ENCODE measurements around the gene TMEM60. TPM values are rescaled to one million over a fixed set of nuclear protein-coding genes. Genes with fewer than 3 reads are reported as not detected.

The TMEM60 gene, protein sequence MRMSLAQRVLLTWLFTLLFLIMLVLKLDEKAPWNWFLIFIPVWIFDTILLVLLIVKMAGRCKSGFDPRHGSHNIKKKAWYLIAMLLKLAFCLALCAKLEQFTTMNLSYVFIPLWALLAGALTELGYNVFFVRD
- total RNA-seq (2021; fragmentation: NEBNext Ultra II Directional; extraction: Animal tissue kit (Norgen Biotek cat#: 25700)): 10 to 100 TPM; 20.7 to 25.6 (median 23.7) TPM
- long read RNA-seq, transcript TMEM60-201 (2 exons, 1,023 nt): major isoform, 23 of 24 reads
- long read RNA-seq, partial matches to known transcripts: 1 of 24 reads
- long read RNA-seq, other reads (novel, unspliced or antisense): 0 of 24 reads

DNA sequence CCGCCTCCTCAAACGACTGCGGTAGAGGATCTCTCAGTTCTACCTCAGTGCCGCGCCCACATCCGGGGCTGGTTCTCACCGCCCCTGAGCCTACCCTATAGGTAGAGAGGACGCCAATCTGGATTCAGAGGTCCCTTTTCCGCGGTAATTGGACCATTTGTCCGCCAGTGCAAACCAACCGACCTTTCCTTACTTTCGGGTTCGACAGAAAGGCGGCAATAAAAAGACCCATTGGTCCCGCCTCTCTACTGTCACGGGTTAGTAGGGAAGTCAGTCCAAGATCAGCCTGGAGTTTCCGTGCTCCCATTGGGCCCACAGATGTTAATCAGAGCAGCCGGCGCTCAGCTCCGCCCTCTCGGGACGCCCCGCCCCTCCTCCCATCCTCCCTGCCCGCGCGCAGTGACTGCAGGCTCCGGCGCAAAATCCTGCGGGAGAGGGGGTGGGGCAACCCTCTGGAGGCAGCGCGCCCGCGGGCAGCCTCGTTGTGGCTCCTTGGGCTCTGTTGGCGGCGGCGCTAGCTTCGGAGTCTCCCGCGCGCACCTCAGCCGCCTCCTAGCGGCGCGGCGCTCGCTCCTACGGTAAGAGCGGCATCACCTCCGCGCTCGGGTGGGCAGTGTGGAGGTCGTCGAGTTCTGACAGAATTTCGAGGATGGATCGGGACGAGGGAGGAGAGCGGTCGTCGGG, at the start of gene TMEM60, which contains the start of gene PHTF2:
TMEM60 (minus strand) TSS at position 41 of the 684 bp plus-strand sequence. CDS start 4,061 bp downstream, outside the sequence.
PHTF2 (plus strand) TSS at position 380 of the 684 bp plus-strand sequence.
- DNase-seq: peak; percentile 100
- TF ChIP-seq, protein P1, sequence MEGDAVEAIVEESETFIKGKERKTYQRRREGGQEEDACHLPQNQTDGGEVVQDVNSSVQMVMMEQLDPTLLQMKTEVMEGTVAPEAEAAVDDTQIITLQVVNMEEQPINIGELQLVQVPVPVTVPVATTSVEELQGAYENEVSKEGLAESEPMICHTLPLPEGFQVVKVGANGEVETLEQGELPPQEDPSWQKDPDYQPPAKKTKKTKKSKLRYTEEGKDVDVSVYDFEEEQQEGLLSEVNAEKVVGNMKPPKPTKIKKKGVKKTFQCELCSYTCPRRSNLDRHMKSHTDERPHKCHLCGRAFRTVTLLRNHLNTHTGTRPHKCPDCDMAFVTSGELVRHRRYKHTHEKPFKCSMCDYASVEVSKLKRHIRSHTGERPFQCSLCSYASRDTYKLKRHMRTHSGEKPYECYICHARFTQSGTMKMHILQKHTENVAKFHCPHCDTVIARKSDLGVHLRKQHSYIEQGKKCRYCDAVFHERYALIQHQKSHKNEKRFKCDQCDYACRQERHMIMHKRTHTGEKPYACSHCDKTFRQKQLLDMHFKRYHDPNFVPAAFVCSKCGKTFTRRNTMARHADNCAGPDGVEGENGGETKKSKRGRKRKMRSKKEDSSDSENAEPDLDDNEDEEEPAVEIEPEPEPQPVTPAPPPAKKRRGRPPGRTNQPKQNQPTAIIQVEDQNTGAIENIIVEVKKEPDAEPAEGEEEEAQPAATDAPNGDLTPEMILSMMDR (IDR thresholded peaks at IDR 0.05): peak; percentile 74
- Mint-ChIP-seq H3K27ac (peak within 1 kb of the TSS; percentile 96), H3K27me3 (ENCODE audit: insufficient read depth) (peaks cover 2% of the 10 kb centered on the region; the same call in 1 of the 2 replicates), H3K36me3 (ENCODE audit: low read depth) (peaks cover 39% of the 10 kb centered on the region), H3K4me1 (ENCODE audit: low read depth) (peaks cover 60% of the 10 kb centered on the region), H3K4me3 (peak within 1 kb of the TSS; percentile 92), H3K9me3 (no peaks in the 10 kb centered on the region)

DNA sequence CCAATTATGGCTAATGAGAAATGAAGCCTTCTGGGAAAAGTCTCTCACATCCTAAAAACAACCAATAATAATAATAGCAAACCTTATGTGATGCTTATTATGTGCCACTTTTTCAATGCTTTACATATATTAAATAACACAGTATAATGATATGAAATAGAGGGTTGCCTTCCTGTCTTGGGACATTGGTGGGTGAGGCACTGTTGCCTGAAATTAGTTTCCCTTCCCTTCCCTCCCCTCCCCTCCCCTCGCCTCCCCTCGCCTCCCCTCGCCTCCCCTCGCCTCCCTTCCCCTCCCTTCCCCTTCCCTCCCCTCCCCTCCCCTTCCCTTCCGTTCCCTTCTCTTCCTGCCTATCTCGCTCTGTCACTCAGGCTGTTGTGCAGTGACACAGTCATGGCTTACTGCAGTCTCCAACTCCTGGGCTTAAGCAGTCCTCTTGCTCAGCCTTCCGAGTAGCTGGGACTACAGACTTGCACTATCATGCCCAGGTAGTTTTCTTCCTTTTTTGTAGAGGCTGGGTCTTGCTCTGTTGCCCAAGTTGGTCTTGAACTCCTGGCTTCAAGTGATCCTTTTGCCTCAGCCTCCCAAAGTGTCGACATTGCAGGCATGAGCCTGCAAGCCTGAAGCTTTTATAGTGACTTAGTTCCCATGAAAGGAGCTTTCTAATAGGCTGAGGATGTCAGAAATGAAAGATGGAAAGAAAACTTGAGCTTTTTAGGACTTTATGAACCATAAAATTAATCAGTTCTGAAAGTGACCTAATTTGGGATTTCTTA, 48.3 kb upstream of the TMEM60 start:
- TF ChIP-seq, protein P1 (IDR thresholded peaks at IDR 0.05): no peak
- DNase-seq: no peak
- Mint-ChIP-seq H3K4me1 (ENCODE audit: low read depth) (peaks cover 31% of the 10 kb centered on the region), H3K27ac (no peak overlapping the region), H3K4me3 (no peak overlapping the region), H3K27me3 (ENCODE audit: insufficient read depth) (no peaks in the 10 kb centered on the region), H3K9me3 (no peaks in the 10 kb centered on the region), H3K36me3 (ENCODE audit: low read depth) (peaks cover 25% of the 10 kb centered on the region)

- no peak overlapping the region for H3K27ac Mint-ChIP-seq
- TF ChIP-seq, protein P1 (IDR thresholded peaks at IDR 0.05): no peak
- H3K27me3 Mint-ChIP-seq (ENCODE audit: insufficient read depth): no peaks in the 10 kb centered on the region
- H3K4me3 Mint-ChIP-seq: no peak overlapping the region
- H3K36me3 Mint-ChIP-seq (ENCODE audit: low read depth): peaks cover 5% of the 10 kb centered on the region
- no peak for DNase-seq
- H3K9me3 Mint-ChIP-seq: no peaks in the 10 kb centered on the region
- H3K4me1 Mint-ChIP-seq (ENCODE audit: low read depth): peaks cover 28% of the 10 kb centered on the region
These were observed 45.0 kb upstream of the TMEM60 start for GRCh38 chr7:77843194-77843593.

DNA sequence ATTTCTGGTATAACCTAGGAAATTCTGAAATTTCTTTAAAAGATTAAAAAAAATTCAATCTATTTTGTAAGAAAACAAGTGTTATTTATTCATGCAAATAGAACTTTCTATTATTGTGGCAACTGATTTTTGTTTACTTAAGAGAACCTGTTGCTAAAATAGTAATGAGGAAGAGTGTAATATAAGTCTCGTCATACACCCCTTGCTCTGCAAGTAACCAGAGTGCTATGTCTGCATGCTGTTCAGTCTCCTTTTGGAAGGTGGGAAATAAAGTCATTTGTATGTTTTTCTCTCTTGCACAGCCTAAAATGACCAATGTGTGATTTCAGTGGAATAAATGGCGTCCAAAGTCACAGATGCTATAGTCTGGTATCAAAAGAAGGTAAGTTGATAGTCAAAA, 41.7 kb upstream of the TMEM60 start:
- no peaks in the 10 kb centered on the region; the same call in 1 of the 2 replicates for H3K9me3 Mint-ChIP-seq
- H3K27ac Mint-ChIP-seq: no peak overlapping the region
- H3K27me3 Mint-ChIP-seq (ENCODE audit: insufficient read depth): no peaks in the 10 kb centered on the region
- peaks cover 8% of the 10 kb centered on the region; the same call in 1 of the 2 replicates for H3K36me3 Mint-ChIP-seq (ENCODE audit: low read depth)
- no peak for DNase-seq
- H3K4me3 Mint-ChIP-seq: no peak overlapping the region
- H3K4me1 Mint-ChIP-seq (ENCODE audit: low read depth): peaks cover 30% of the 10 kb centered on the region
- TF ChIP-seq, protein P1 (IDR thresholded peaks at IDR 0.05): no peak

DNA sequence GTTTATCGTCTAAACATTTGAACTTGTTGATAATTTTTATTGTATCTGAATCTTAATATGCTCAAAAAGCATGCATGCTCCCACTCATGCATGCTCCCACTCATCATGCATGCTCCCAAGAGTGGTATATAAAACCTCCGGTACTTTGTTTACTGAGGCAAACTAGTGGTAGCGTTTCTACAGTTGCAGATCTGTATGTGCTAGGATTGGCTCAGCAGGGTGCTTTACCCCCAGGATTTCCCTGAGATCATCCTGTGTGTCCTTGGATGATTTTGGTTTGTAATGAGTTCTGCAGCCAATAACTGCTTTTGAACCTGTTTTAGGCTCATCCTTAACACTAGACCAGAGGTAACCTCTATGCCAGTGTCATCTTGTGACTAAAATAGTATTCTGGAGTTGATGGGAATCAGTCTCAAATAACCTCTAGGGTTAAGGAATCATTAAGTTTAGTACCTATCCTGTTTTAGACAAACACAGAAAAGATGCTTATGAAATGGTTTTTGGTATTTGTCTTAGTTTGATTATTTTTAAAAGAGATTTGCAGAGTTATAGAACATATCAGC, 40.8 kb upstream of the TMEM60 start:
- Mint-ChIP-seq H3K36me3 (ENCODE audit: low read depth) (peaks cover 8% of the 10 kb centered on the region; the same call in 1 of the 2 replicates), H3K4me1 (ENCODE audit: low read depth) (peaks cover 39% of the 10 kb centered on the region), H3K27ac (no peak overlapping the region), H3K4me3 (no peak overlapping the region), H3K27me3 (ENCODE audit: insufficient read depth) (no peaks in the 10 kb centered on the region), H3K9me3 (no peaks in the 10 kb centered on the region; the same call in 1 of the 2 replicates)
- TF ChIP-seq, protein P1 (IDR thresholded peaks at IDR 0.05): no peak
- DNase-seq: no peak

Measured in HFFc6 (cell line).